Measurements from ENCODE around the gene HEPACAM. TPM values are rescaled to one million over a fixed set of nuclear protein-coding genes. Genes with fewer than 3 reads are reported as not detected.

Gene HEPACAM
- total RNA-seq, 1 experiment from 2014 or later = not detected

DNA sequence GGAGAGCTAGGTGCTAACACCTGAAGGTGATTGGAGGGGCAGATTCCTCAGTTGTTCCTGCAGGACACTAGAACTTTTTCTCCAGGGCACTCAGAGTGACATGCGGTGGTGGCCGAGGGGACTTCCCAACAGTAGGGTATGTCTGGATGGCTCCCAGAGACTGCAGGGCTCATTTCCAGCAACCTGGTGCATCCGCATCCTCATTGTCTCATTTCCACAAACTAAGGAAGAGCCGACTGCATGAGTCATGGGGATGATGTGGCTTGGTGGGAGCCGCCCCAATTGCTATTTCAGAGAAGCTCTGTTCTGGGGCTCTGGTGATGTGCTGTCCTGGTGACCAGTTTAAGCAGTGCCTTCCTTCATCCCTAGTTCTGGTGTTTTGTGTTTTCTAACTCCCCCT is 35.4 kb downstream of the HEPACAM start:
- Histone ChIP-seq H3K9me3 (ENCODE audit: control insufficient read depth, low read depth, low read length) (no peaks in the 10 kb centered on the region), H2BK20ac (ENCODE audit: low read depth, low read length, poor library complexity, severe bottlenecking) (no peak overlapping the region), H2AFZ (ENCODE audit: low read length) (no peak overlapping the region), H2BK5ac (ENCODE audit: insufficient read length, low read length) (no peak overlapping the region), H3K23ac (ENCODE audit: insufficient read length, low read depth, low read length) (no peak overlapping the region), H2BK12ac (ENCODE audit: insufficient read length, low read depth, low read length) (no peak overlapping the region), H3K4ac (ENCODE audit: low read depth, low read length) (no peak overlapping the region), H4K5ac (ENCODE audit: insufficient read length, low read depth, low read length) (no peak overlapping the region), H3T11ph (ENCODE audit: low read length) (no peak overlapping the region), H3K23me2 (ENCODE audit: insufficient read length, low read depth, low read length, poor library complexity, severe bottlenecking) (no peaks in the 10 kb centered on the region), H3K56ac (ENCODE audit: insufficient read length, low read depth, low read length) (no peak overlapping the region), H2AK5ac (ENCODE audit: insufficient read length, low read length) (no peak overlapping the region), H3K79me2 (ENCODE audit: insufficient read depth, low read length) (no peaks in the 10 kb centered on the region), H3K27ac (ENCODE audit: insufficient read length, low read depth, low read length) (no peak overlapping the region), H3K4me2 (ENCODE audit: insufficient read depth, insufficient read length, low read length) (no peak overlapping the region), H3K27me3 (ENCODE audit: insufficient read depth, low read length) (no peaks in the 10 kb centered on the region; the same call in 1 of the 2 replicates), H4K91ac (ENCODE audit: insufficient read length, low read depth, low read length) (no peak overlapping the region), H4K20me1 (ENCODE audit: control insufficient read depth, insufficient read depth, insufficient read length) (no peaks in the 10 kb centered on the region), H3K9ac (ENCODE audit: extremely low read depth, insufficient read length, low read length) (no peak overlapping the region), H3K18ac (ENCODE audit: insufficient read length, low read depth, low read length) (no peak overlapping the region), H3K79me1 (ENCODE audit: insufficient read depth, low read depth, low read length, poor library complexity, severe bottlenecking) (no peaks in the 10 kb centered on the region), H2BK15ac (ENCODE audit: low read depth, low read length) (no peak overlapping the region), H3K14ac (ENCODE audit: insufficient read depth, low read length) (no peak overlapping the region), H2BK120ac (ENCODE audit: low read depth, low read length, poor library complexity, severe bottlenecking) (no peak overlapping the region), H3K4me1 (ENCODE audit: insufficient read depth, low read length) (peaks cover 4% of the 10 kb centered on the region; the same call in 1 of the 2 replicates), H4K8ac (replicated peaks; ENCODE audit: insufficient read length, low read depth, low read length) (no peak overlapping the region)
- Mint-ChIP-seq H3K36me3 (ENCODE audit: insufficient read depth in 1 of 3, low read depth in 3 of 3) (no peaks in the 10 kb centered on the region), H3K9me3 (peaks cover under 1 to 1% of the 10 kb centered on the region in 2 experiments; a peak in 3 of 5 replicates), H3K4me3 (no peak overlapping the region), H3K27me3 (ENCODE audit: low read depth) (peaks cover 11% of the 10 kb centered on the region), H3K4me1 (peaks cover 16 to 17% of the 10 kb centered on the region in 2 experiments), H3K27ac (no peak overlapping the region)
- DNase-seq = peak; percentile 40
- TF ChIP-seq, protein P1, sequence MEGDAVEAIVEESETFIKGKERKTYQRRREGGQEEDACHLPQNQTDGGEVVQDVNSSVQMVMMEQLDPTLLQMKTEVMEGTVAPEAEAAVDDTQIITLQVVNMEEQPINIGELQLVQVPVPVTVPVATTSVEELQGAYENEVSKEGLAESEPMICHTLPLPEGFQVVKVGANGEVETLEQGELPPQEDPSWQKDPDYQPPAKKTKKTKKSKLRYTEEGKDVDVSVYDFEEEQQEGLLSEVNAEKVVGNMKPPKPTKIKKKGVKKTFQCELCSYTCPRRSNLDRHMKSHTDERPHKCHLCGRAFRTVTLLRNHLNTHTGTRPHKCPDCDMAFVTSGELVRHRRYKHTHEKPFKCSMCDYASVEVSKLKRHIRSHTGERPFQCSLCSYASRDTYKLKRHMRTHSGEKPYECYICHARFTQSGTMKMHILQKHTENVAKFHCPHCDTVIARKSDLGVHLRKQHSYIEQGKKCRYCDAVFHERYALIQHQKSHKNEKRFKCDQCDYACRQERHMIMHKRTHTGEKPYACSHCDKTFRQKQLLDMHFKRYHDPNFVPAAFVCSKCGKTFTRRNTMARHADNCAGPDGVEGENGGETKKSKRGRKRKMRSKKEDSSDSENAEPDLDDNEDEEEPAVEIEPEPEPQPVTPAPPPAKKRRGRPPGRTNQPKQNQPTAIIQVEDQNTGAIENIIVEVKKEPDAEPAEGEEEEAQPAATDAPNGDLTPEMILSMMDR (conservative IDR thresholded peaks at IDR 0.05) = no peak
- WGBS (ENCODE audit: extremely low coverage, insufficient read length, low lambda C conversion rate) = no CpG with 5 or more reads among the region's 5 CpGs

Data from H9 (cell line).